ENCODE data around the gene BRS3. TPM values are rescaled to one million over a fixed set of nuclear protein-coding genes. Genes with fewer than 3 reads are reported as not detected.

Gene BRS3
- total RNA-seq (2013; cell fraction: nucleolus; rRNA removed): not detected in 2 replicates
- total RNA-seq (2014; rRNA removed) (not detected in 2 replicates), total RNA-seq (2014; rRNA removed; fragmentation: Illumina TruSeq; extraction: Trizol) (not detected in 2 replicates), total RNA-seq (2021) (not detected in 2 replicates), polyA plus RNA-seq (2011; rRNA removed) (not detected in 2 replicates), polyA plus RNA-seq (2014; fragmentation: Illumina TruSeq; extraction: Trizol) (not detected in 2 replicates), polyA plus RNA-seq (2014; fragmentation: Nextera tagmentation; extraction: Ambion mirVana) (not detected), polyA plus RNA-seq (2014; rRNA removed) (not detected in 2 replicates), polyA plus RNA-seq (2016; fragmentation: Nextera tagmentation; extraction: Ambion mirVana) (not detected), polyA minus RNA-seq (2011; rRNA and poly(A)+ RNA removed) (not detected in 2 replicates), Bru-seq, nascent RNA (not detected), BruChase-seq, experiment 1, labeled RNA remaining after a 6-hour chase (not detected), BruChase-seq, experiment 2, labeled RNA remaining after a 2-hour chase (not detected)
- not detected for polyA plus RNA-seq (2011; ENCODE audit: low read depth)
- polyA plus RNA-seq (2011; cell fraction: cytosol; rRNA removed): not detected in 2 replicates
- not detected in 2 replicates for polyA plus RNA-seq (2011; cell fraction: nucleus; rRNA removed)
- not detected in 2 replicates for polyA plus RNA-seq (2012)
- not detected in 2 replicates for polyA minus RNA-seq (2011; cell fraction: cytosol; rRNA and poly(A)+ RNA removed)
- not detected in 2 replicates for polyA minus RNA-seq (2011; cell fraction: nucleus; rRNA and poly(A)+ RNA removed)
- long read RNA-seq, experiment 1: 0 reads
- long read RNA-seq, experiment 2: 0 reads

GRCh38 chrX:136487647-136488046 is at the start of gene BRS3:
Gene BRS3, plus strand, starts transcription at chrX:136487947. Its CDS starts 168 bp downstream, at chrX:136488115.
- no peak within 1 kb of the TSS for H3K4me2 ChIP-seq (ENCODE audit: control insufficient read depth, insufficient read depth)
- H3K36me3 ChIP-seq (ENCODE audit: control insufficient read depth in 2 of 2, insufficient read depth in 2 of 2, low read length in 1 of 2): no peaks in the 10 kb centered on the region
- H4K20me1 ChIP-seq (ENCODE audit: control insufficient read depth, insufficient read depth): no peaks in the 10 kb centered on the region
- no TSS peak for BruUV-seq (replicated peaks)
- ChIA-PET SMC1A (ENCODE audit: uncharacterized antibody, unreplicated experiment) (no interaction called here), RAD21 (ENCODE audit: unreplicated experiment) (no interaction called here), POLR2A (no interaction called here), CTCF (no interaction called here)
- no peak within 1 kb of the TSS for H3K9ac ChIP-seq (ENCODE audit: control insufficient read depth, insufficient read depth, low read length)
- intact Hi-C loops (cut with micrococcal nuclease; ENCODE audit: unreplicated experiment) (no loop called here), in situ Hi-C loops (cut with MboI) (no loop called here)
- H3K9me3 ChIP-seq (replicated peaks; ENCODE audit: control insufficient read depth, insufficient read depth, low read length): no peaks in the 10 kb centered on the region
- no peak within 1 kb of the TSS for H2AFZ ChIP-seq (ENCODE audit: control insufficient read depth, low read depth, low read length)
- no peak within 1 kb of the TSS for H3K27ac ChIP-seq (ENCODE audit: control insufficient read depth, insufficient read depth)
- DNase-seq (ENCODE audit: low read depth, low spot score) (no peak), FAIRE-seq (no peak), ATAC-seq (no peak)
- no peaks in the 10 kb centered on the region for H3K4me1 ChIP-seq (ENCODE audit: control insufficient read depth, insufficient read depth, low read length)
- WGBS (ENCODE audit: insufficient coverage, insufficient replicate concordance, low lambda C conversion rate, missing lambda C conversion rate): 35% methylated on average over 4 of the region's 4 CpGs
- no peaks in the 10 kb centered on the region for H3K79me2 ChIP-seq (ENCODE audit: control insufficient read depth, insufficient read depth, low read length)
- H3K4me3 ChIP-seq: no peak within 1 kb of the TSS
- TF ChIP-seq EP300 (IDR thresholded peaks at IDR 0.05; ENCODE audit: borderline replicate concordance in 1 of 2, control insufficient read depth in 1 of 2, low read depth in 2 of 2, low read length in 2 of 2) (no peak), CHD4 (IDR thresholded peaks at IDR 0.05) (no peak), TARDBP (IDR thresholded peaks at IDR 0.05; ENCODE audit: borderline replicate concordance) (no peak), KAT2A (conservative IDR thresholded peaks at IDR 0.05; ENCODE audit: control insufficient read depth, low read depth, low read length) (no peak)
- TF ChIP-seq, protein P1, sequence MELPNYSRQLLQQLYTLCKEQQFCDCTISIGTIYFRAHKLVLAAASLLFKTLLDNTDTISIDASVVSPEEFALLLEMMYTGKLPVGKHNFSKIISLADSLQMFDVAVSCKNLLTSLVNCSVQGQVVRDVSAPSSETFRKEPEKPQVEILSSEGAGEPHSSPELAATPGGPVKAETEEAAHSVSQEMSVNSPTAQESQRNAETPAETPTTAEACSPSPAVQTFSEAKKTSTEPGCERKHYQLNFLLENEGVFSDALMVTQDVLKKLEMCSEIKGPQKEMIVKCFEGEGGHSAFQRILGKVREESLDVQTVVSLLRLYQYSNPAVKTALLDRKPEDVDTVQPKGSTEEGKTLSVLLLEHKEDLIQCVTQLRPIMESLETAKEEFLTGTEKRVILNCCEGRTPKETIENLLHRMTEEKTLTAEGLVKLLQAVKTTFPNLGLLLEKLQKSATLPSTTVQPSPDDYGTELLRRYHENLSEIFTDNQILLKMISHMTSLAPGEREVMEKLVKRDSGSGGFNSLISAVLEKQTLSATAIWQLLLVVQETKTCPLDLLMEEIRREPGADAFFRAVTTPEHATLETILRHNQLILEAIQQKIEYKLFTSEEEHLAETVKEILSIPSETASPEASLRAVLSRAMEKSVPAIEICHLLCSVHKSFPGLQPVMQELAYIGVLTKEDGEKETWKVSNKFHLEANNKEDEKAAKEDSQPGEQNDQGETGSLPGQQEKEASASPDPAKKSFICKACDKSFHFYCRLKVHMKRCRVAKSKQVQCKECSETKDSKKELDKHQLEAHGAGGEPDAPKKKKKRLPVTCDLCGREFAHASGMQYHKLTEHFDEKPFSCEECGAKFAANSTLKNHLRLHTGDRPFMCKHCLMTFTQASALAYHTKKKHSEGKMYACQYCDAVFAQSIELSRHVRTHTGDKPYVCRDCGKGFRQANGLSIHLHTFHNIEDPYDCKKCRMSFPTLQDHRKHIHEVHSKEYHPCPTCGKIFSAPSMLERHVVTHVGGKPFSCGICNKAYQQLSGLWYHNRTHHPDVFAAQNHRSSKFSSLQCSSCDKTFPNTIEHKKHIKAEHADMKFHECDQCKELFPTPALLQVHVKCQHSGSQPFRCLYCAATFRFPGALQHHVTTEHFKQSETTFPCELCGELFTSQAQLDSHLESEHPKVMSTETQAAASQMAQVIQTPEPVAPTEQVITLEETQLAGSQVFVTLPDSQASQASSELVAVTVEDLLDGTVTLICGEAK (IDR thresholded peaks at IDR 0.05; ENCODE audit: borderline replicate concordance): no peak
- H3K27me3 ChIP-seq (replicated peaks in 1 of 2; ENCODE audit: control insufficient read depth in 2 of 2, insufficient read depth in 2 of 2, low read length in 1 of 2): no peaks in the 10 kb centered on the region; a peak in 2 of 4 replicates

Data from GM12878 (cell line).